SK-N-SH treated with all-trans-retinoic acid at 6 μM for 48 hours (cell line): ENCODE measurements around the gene SRSF1.
"Not testable (repeated sequence)": the region's sequence is repeated elsewhere in the genome, so short reads cannot be mapped to it uniquely, and the experiment has no call there.

ENCODE experiments used
- ATAC-seq: fragments of 200-7000 bp; cut with Tn5 transposase; 3 replicates; pipeline ENCODE4 v1.9.1; 2020; ENCODE audit warnings: mild to moderate bottlenecking, moderate library complexity
- ARNTL ChIP-seq: fragments of 450-650 bp; formaldehyde crosslinking; IDR thresholded peaks from 2 replicates; pipeline ENCODE4 v1.5.0; 2020; ENCODE audit warnings: low read depth, mild to moderate bottlenecking, moderate library complexity, borderline replicate concordance
- BACH2 ChIP-seq: fragments of 250-450 bp; sonication (Bioruptor Pico); IDR thresholded peaks from 2 replicates; pipeline ENCODE4 v1.9.0; 2021; ENCODE audit warnings: mild to moderate bottlenecking, borderline replicate concordance
- CSDC2 ChIP-seq: fragments of 250-450 bp; sonication (Bioruptor Pico); IDR thresholded peaks from 2 replicates; pipeline ENCODE4 v1.5.0; 2020; ENCODE audit warnings: mild to moderate bottlenecking, moderate library complexity
- CSRNP3 ChIP-seq: fragments of 250-450 bp; sonication (Bioruptor Pico); IDR thresholded peaks from 2 replicates; pipeline ENCODE4 v1.5.1; 2021; ENCODE audit warnings: mild to moderate bottlenecking, moderate library complexity
- ESRRG ChIP-seq: fragments of 250-450 bp; sonication (Bioruptor Pico); IDR thresholded peaks from 2 replicates; pipeline ENCODE4 v1.6.1; 2021; ENCODE audit warnings: mild to moderate bottlenecking
- GLIS3 ChIP-seq: fragments of 250-450 bp; sonication (Bioruptor Pico); IDR thresholded peaks from 2 replicates; pipeline ENCODE4 v1.5.0; 2020; ENCODE audit warnings: mild to moderate bottlenecking, moderate library complexity
- ISL1 ChIP-seq: fragments of 250-450 bp; sonication (Bioruptor Pico); IDR thresholded peaks from 2 replicates; pipeline ENCODE4 v2.1.2; 2022; ENCODE audit warnings: mild to moderate bottlenecking, moderate library complexity
- OSR1 ChIP-seq: fragments of 250-450 bp; sonication (Bioruptor Pico); IDR thresholded peaks from 2 replicates; pipeline ENCODE4 v1.8.0; 2022; ENCODE audit warnings: moderate library complexity, mild to moderate bottlenecking, inconsistent platforms
- PPARA ChIP-seq: fragments of 250-450 bp; sonication (Bioruptor Pico); IDR thresholded peaks from 2 replicates; pipeline ENCODE4 v1.5.0; 2020; ENCODE audit warnings: mild to moderate bottlenecking, borderline replicate concordance
- RARB ChIP-seq: fragments of 250-450 bp; sonication (Bioruptor Pico); IDR thresholded peaks from 2 replicates; pipeline ENCODE4 v1.8.0; 2021; ENCODE audit warnings: mild to moderate bottlenecking, moderate library complexity
- SNAI2 ChIP-seq: fragments of 250-450 bp; sonication (Bioruptor Pico); IDR thresholded peaks from 2 replicates; pipeline ENCODE4 v1.5.0; 2020; ENCODE audit warnings: mild to moderate bottlenecking, moderate library complexity
- TCF4 ChIP-seq: fragments of 250-450 bp; sonication (Bioruptor Pico); IDR thresholded peaks from 2 replicates; pipeline ENCODE4 v1.8.0; 2021; ENCODE audit warnings: mild to moderate bottlenecking, moderate library complexity, borderline replicate concordance
- TOX ChIP-seq: fragments of 250-450 bp; sonication (Bioruptor Pico); IDR thresholded peaks from 2 replicates; pipeline ENCODE4 v1.8.0; 2021; ENCODE audit warnings: mild to moderate bottlenecking, moderate library complexity, borderline replicate concordance
- TSHZ2 ChIP-seq: fragments of 250-450 bp; sonication (Bioruptor Pico); IDR thresholded peaks from 2 replicates; pipeline ENCODE4 v1.5.0; 2020; ENCODE audit warnings: mild to moderate bottlenecking, moderate library complexity
- ZFP3 ChIP-seq: fragments of 250-450 bp; sonication (Bioruptor Pico); IDR thresholded peaks from 2 replicates; pipeline ENCODE4 v1.5.0; 2020; ENCODE audit warnings: mild to moderate bottlenecking, moderate library complexity
- ZFP30 ChIP-seq: fragments of 450-650 bp; formaldehyde crosslinking; IDR thresholded peaks from 2 replicates; pipeline ENCODE4 v1.5.0; 2022; ENCODE audit warnings: mild to moderate bottlenecking, moderate library complexity
- ZNF565 ChIP-seq: fragments of 450-650 bp; formaldehyde crosslinking; conservative IDR thresholded peaks from 2 replicates; pipeline ENCODE4 v1.5.0; 2020; ENCODE audit warnings: low read depth, mild to moderate bottlenecking, moderate library complexity
- ZNF8 ChIP-seq: fragments of 450-650 bp; formaldehyde crosslinking; IDR thresholded peaks from 2 replicates; pipeline ENCODE4 v1.5.0; 2020; ENCODE audit warnings: mild to moderate bottlenecking, moderate library complexity
- TF ChIP-seq, protein P1 (sequence below): fragments of 250-450 bp; sonication (Bioruptor Pico); IDR thresholded peaks from 2 replicates; pipeline ENCODE4 v1.5.1; 2020; ENCODE audit warnings: low read depth, mild to moderate bottlenecking, moderate library complexity
- TF ChIP-seq, protein P2 (sequence below): fragments of 250-450 bp; sonication (Bioruptor Pico); IDR thresholded peaks from 2 replicates; pipeline ENCODE4 v1.8.0; 2020; ENCODE audit warnings: mild to moderate bottlenecking, moderate library complexity, borderline replicate concordance

The SRSF1 gene

DNA sequence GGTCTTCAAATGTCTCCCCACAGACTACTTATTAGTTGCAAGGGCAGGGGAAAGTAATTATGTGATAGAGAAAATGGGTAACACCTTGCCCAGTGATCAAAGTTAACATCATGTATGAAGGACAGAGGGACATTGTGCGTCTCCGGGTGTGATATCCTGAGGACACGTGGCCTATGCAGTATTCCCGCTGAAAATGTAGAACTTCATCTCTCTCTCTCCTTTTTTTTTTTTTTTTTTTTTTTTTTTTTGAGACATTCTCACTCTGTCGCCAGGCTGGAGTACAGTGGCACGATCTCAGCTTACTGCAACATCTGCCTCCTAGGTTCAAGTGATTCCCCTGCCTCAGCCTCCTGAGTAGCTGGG, 43.9 kb downstream of the SRSF1 start:
- no peak for TF ChIP-seq CSDC2 (CRISPR knock-in tag)
- no peak for ATAC-seq

DNA sequence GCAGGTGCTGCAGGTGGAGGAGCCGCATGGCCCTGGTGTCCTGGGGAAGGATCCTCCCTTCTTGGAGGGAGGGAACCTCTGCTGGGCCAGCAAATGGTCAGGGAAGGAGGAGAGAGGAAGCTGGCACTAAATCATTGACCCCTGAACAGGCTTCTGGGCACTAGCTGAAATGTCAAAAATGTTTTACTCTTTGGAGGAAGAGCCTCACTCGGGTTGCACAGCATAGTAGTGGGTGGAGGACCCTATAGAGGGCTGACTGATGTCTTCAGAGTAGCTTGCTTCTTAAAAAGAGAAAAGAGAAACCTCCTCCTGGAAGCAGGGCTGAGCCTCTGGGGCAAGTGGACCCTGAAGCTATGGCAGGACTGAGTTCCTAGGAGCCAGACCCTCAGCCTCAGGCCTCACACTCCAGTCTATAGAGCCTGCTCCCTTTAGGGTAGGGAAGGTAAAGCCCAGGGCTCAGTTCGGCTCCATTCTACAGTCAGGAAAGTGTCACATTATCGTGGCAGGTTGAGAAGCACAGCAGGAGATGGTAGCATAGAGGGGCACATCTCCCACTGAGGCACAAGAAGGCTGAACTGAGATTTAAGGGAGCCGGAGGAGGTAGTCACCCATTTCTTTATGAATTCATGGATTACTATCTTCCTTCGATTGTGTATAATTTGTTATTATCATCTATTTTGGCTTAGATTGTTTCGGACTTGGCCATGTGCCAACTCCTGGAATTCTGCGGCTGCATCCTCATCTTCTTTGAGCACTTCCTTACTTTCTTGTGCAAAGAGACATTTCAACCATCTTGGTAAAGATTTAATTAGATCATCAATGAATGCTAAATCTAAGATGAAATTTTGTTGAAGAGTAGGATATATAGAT, 44.5 kb downstream of the SRSF1 start:
- TF ChIP-seq TSHZ2 (CRISPR knock-in tag), result no peak
- no peak for TF ChIP-seq ZNF565
- no peak for TF ChIP-seq RARB
- no peak for TF ChIP-seq ZFP3 (CRISPR knock-in tag)
- TF ChIP-seq OSR1, result no peak

GRCh38 chr17:57959929-57960328, 47.1 kb downstream of the SRSF1 start:
- TF ChIP-seq ZFP3 (CRISPR knock-in tag) (no peak), ZNF565 (no peak), ZFP30 (CRISPR knock-in tag) (no peak), TOX (CRISPR knock-in tag) (no peak), ARNTL (no peak), ISL1 (CRISPR knock-in tag) (no peak), TSHZ2 (CRISPR knock-in tag) (no peak), ESRRG (no peak), SNAI2 (CRISPR knock-in tag) (no peak), BACH2 (no peak), CSDC2 (CRISPR knock-in tag) (no peak), TCF4 (no peak), ZNF8 (CRISPR knock-in tag) (no peak), OSR1 (no peak)
- TF ChIP-seq, protein P1, sequence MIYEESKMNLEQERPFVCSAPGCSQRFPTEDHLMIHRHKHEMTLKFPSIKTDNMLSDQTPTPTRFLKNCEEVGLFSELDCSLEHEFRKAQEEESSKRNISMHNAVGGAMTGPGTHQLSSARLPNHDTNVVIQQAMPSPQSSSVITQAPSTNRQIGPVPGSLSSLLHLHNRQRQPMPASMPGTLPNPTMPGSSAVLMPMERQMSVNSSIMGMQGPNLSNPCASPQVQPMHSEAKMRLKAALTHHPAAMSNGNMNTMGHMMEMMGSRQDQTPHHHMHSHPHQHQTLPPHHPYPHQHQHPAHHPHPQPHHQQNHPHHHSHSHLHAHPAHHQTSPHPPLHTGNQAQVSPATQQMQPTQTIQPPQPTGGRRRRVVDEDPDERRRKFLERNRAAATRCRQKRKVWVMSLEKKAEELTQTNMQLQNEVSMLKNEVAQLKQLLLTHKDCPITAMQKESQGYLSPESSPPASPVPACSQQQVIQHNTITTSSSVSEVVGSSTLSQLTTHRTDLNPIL (CRISPR knock-in tag), result no peak
- TF ChIP-seq, protein P2, sequence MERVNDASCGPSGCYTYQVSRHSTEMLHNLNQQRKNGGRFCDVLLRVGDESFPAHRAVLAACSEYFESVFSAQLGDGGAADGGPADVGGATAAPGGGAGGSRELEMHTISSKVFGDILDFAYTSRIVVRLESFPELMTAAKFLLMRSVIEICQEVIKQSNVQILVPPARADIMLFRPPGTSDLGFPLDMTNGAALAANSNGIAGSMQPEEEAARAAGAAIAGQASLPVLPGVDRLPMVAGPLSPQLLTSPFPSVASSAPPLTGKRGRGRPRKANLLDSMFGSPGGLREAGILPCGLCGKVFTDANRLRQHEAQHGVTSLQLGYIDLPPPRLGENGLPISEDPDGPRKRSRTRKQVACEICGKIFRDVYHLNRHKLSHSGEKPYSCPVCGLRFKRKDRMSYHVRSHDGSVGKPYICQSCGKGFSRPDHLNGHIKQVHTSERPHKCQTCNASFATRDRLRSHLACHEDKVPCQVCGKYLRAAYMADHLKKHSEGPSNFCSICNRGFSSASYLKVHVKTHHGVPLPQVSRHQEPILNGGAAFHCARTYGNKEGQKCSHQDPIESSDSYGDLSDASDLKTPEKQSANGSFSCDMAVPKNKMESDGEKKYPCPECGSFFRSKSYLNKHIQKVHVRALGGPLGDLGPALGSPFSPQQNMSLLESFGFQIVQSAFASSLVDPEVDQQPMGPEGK (CRISPR knock-in tag), result no peak
- TF ChIP-seq, all 23 proteins: peak for 0
- no peak for ATAC-seq

More for the DNA sequence above, 44.5 kb downstream of the SRSF1 start:
- ATAC-seq, result no peak

DNA sequence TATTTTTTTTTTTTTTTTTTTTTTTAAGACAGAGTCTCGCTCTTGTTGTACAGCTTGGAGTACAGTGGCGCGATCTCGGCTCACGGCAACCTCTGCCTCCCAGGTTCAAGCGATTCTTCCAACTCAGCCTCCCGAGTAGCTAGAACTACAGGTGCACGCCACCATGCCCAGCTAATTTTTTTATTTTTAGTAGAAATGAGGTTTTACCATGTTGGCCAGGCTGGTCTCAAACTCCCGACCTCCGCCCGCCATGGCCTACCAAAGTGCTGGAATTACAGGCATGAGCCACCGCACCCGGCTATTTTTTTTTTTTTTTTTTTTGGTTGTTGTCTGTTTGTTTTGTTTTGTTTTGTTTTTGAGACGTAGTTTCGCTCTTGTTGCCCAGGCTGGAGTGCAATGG, 48.7 kb downstream of the SRSF1 start:
- ATAC-seq, result not testable (repeated sequence)

GRCh38 chr17:57957886-57958285, 49.2 kb downstream of the SRSF1 start:
- TF ChIP-seq ESRRG (no peak), PPARA (CRISPR knock-in tag) (no peak), CSRNP3 (CRISPR knock-in tag) (no peak), ZFP30 (CRISPR knock-in tag) (no peak), GLIS3 (CRISPR knock-in tag) (no peak)
- ATAC-seq, result no peak
